GM18519 (cell line): ENCODE data around the gene CRYGA.
"Not testable (repeated sequence)": the region's sequence is repeated elsewhere in the genome, so short reads cannot be mapped to it uniquely, and the experiment has no call there.

Source experiments
- ATAC-seq: cut with Tn5 transposase; IDR thresholded peaks from one replicate; pipeline ENCODE4 v1.9.1; 2021; ENCODE audit warnings: mild to moderate bottlenecking, moderate library complexity; ENCODE audit not compliant: unreplicated experiment, low FRiP score

CRYGA gene

GRCh38 chr2:208164951-208165755 lies 1.8 kb upstream of the CRYGA start:
- no peak for ATAC-seq

DNA sequence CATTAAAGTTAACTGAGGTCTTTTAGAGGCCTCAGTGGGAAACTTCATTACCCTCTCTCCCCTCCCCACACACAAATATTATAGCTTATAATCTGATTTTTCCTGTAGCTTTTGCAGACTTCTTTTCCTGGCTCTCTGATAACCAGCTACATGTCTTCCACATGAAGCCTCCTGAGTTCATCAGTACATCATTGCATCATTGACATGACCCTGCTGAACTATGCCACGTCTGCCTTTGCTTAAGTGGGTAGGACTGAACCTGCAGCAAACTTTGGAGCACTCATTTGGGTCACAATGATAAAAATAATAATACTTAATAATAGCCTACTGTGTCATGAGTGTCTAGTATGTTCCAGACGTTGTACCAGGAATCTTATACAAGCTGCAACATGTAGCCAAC lies 7.0 kb downstream of the CRYGA start:
- ATAC-seq, result no peak

DNA sequence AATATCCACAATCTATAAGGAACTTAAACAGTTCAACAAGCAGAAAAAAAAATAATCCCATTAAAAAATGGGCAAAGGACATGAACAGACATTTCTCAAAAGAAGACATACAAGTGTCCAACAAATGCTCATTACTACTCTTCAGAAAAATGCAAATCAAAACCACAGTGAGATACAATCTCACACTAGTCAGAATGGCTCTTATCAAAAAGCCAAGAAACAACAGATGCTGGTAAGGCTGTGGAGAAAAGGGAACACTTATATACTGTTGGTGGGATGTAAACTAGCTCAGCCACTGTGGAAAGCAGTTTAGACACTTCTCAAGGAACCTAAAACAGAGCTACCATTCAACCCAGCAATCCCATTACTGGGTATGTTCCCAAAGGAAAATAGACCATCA lies 10.2 kb downstream of the CRYGA start:
- no peak for ATAC-seq

- no peak for ATAC-seq
Measured at GRCh38 chr2:208150956-208151355, 12.4 kb downstream of the CRYGA start.

DNA sequence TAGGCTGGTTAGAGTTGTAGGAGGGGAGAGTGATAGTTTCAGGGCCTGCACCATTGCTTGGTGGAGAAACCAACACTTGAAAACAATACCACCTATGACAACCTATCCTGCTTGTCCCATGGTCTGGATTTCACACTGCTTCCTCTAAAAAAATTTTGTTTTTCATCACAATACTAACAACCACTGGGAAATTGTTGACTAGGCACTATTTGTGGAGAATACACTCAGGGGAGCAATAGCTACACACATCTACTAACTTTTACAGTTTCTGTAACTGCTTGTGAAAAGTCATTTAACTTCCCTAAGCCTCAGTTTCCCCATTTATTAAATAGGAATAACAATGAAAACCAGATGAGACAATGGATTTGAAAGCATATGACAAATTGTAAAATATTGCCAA lies 13.3 kb downstream of the CRYGA start:
- no peak for ATAC-seq

DNA sequence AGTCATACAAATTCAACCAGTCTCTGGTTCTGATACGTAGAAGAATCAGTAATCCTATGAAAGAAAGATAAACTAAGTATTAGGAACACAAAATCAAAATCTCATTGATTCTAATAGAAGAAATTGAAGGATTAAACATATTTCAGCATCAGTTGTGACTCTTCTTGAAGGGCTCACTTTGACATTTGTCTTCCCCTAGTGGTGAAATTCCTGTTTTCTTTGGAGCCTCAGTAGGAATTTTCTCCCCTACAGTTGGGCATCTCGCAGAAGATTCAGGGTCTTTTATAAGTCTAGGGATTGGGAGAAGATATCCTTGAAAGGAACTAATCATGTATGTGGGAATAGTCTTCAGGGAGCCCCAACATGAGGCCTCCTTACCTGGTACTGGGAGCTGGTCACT lies 14.6 kb downstream of the CRYGA start:
- no peak for ATAC-seq

- ATAC-seq, result no peak
Measured at GRCh38 chr2:208147759-208148158, 15.6 kb downstream of the CRYGA start.

- no peak for ATAC-seq
Measured at GRCh38 chr2:208147008-208147407, 16.4 kb downstream of the CRYGA start.

GRCh38 chr2:208146006-208146405 lies 17.4 kb downstream of the CRYGA start, which contains the start of gene CRYGB:
Gene CRYGB (minus strand): TSS chr2:208146158. CDS start chr2:208146120, 38 bp downstream.
- ATAC-seq, result no peak

DNA sequence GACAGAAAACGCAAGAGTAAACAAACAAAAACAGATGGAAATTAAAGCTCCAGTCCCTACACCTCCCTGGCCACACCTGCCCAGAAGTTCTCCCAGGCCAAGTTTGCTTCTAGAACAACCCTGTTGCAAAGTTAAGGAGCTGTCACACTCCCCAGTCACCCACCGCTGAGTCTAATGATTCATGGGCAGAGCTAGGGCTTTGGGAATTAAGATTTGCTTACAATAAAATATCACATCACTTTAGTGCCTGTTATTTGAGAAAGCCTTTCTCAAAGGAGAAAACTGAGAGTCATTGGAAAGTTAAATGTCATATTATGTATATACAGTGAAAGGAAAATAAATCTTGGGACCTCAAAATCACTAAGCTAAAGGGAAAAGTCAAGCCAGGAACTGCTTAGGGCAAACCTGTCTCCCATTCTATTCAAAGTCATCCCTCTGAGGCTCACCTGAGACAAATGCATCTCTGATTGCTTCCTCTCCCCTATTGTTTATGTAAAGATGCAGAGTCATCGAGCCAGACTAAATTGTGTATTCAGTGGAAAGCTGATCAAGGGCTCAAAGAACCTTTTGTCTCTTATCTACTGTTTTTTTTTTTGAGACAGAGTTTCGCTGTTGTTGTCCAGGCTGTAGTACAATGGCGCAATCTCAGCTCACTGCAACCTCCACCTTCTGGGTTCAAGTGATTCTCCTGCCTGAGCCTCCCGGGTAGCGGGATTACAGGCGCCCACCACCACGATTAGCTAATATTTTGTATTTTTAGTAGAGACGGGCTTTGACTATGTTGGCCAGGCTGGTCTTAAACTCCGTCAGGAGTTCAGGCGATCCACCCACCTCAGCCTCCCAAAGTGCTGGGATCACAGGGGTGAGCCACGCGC lies 20.2 kb downstream of the CRYGA start:
- ATAC-seq, result no peak

DNA sequence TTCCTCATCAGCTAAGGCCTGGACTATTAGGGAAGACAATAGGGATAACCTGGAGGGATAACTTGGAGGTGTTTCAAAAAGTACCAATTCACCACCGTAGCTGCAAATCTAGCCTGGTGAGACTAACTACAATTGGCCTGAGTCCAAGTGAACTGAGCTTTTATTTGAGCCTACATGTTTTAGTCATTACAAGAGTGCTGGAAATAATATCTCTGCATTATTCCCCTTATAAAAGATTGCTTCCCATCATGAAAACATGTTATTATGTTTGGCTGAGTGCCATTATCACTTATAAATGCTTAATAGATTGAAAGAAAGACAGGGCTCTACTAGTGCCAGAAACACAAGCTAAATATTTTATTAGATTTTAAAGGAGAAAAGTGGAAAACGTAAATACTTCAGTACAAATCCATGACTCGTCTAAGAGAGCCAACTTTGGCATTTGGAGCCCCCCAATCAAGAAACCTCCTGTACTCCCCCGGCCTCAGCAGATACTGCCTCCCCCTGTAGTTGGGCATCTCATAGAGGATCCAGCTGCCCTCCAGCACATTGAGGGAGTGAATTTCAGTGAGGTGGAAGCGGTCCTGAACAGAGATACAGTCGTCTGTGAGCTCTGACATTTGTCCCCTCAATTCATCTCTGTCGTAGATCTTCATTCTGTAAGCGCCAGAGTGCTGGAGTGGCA lies 21.0 kb downstream of the CRYGA start:
- ATAC-seq, result no peak

DNA sequence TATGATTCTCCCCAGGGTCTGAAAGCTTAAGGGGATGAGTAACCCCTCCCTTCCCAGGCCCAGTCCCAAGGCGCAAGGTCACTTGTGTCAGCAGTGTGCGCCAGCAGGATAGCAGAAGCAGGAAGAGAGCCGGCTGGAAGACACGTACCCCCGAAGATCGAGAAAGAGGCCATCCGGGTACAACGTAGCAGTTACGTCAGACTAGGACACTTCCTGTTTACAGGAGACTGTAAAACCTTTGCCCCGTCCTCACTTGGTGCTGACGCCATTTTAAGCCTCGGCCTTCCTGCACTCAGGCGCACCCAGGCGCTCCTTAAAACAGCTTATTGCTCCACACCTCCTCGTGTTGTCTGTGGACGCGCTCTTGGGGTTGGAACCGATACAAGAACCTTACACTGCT lies 23.9 kb downstream of the CRYGA start:
- ATAC-seq, result no peak

DNA sequence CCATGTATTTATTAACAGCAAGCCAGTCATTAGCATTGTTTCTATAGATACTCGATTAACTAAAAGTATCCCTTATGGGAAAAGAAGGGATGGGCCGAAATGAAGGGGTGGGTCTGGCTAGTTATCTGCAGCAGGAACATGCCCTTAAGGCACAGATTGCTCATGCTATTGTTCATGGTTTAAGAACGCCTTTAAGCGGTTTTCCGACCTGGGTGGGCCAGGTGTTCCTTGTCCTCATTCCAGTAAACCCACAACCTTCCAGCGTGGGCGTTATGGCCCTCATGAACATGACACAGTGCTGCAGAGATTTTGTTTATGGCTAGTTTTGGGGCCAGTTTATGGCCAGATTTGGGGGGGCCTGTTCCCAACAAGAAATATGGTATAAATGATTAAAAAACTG lies 25.1 kb downstream of the CRYGA start:
- ATAC-seq, result not testable (repeated sequence)

DNA sequence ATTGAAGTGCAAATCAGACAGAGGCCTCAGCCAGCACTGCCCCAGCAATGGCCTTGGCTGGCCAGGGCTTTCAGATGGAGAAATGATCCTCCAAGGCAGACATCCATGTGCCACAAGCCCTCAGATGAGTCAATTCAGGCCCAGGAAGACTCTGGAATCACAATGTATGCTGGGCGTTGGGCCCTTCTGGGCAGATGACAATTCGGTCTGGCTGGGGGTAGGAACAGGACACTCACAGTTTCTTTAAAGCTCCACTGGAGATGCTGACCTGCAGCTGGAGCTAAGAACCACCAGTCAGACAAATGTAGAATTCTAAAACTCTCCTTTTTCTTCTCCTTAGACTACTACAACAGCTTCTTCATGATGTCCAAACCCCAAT lies 26.7 kb downstream of the CRYGA start:
- no peak for ATAC-seq

DNA sequence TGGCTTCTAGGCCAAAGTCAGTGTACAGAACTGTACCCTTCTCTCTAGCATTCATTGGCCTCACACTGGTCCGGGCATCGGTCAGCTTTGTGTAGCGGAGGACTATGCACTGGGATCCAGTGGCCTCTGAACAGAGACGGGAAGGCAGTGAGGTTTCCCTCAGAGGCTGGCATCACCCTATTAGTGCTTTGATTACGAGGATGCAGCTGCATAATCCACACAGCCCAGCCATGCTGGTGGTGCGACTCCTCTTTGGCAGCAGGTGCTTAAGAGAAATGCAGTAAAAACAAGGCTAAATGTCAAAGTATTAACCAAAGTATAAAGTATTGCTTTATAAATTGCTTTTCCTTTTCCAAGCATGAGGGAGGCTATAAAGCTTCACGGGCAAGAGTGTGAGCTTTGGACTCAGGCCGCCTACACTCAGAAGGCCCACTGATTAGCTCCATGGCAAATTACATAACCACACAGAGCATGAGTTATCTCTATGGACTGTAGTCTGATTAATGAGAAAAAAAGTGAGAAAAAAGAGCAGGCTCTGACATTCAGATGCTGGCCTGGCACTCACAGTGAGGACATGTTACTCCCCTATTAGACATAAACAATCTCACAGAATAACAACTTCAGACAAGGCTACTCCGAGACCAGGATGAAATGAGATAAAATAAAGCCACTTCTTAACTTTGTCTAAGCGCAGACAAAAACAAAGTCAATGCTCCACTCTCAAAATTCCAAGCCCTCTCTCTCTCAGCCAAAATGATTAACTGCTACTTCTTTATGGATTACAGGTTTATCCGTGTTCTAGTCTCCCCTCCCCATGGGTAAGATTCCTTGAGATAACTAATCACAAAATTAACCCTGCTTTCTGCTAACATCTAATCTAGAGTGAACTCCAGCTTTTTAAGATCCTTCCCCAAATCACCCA lies 27.3 kb downstream of the CRYGA start:
- no peak for ATAC-seq

DNA sequence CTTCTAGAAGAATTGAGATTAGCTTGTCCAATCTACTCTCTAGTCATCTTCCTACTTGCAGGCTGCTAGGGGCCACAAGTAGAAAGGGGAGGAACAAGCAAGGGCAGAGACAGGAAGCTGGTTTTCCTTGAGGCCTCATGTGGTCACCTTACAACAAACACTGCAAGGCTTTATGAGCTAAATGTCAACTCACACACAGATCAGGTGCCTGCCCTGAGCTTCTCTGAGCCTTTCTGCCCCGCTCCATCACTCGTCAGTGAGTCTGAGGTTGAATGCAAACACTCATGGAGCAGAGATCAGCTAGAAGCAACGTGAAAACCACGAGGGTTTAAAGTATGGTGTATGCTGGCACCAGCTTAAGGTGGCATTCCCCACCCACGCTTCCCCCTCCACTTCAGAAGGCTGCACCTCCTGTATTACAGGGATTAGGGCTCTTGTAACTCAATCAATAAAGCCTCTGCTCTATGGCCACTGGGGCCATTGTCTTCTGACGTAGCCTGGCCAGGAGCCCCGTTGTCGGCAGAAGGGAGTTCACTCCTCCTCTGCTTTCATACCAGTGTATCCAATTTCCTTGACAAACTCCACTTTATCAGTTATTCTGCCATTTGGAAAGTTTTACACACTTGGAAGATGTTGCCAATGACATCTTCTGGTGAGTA lies 28.3 kb downstream of the CRYGA start:
- no peak for ATAC-seq

GRCh38 chr2:208130712-208131110 lies 32.7 kb downstream of the CRYGA start:
- no peak for ATAC-seq

DNA sequence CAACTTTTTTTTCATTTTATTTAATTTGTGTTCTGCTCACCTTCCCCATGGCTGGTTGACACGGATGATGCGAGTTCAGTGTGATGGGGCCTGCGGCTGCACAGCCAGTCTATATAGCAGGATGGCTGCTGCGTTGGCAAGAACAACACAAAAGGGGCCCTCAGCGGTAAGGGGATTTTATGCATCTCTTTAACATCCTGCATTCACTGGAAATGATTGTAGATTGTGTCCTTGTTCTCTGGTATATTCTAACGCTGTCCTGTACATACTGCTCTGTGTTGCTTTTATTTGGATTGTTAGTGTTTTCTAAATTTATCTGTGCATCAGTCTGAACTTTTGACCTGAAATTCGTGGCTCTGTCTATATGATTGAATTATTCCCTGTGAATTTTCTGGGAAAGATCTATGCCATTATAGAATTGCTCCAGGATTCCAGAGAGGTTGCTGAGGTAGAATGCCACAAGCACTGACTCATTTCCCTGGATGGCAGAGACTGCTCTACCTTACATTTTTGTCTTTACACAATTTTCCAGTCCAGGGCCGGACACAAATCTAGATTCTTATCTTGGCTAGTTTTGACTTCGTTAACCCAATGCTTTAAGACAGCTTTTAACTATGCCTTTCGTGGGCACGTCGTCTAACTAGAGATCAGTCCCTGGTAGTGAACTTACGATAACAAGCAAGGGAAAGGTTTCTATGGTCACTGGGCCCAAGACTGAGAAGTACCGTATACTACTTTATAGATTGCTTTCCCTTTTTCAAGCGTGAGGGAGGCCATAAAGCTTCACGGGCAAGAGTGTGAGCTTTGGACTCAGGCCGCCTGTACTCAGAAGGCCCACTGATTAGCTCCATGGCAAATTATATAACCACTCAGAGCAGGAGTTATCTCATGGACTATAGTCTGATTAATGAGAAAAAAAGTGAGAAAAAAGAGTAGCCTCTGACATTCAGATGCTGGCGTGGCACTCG lies 33.4 kb downstream of the CRYGA start, which contains the start of gene CRYGC:
CRYGC (minus strand) TSS at position 85 of the 968 bp plus-strand sequence; CDS start at position 49, 36 bp downstream.
- ATAC-seq, result no peak
